Measurements from ENCODE around the gene HOXA11.

HOXA11 gene

GRCh38 chr7:27185013-27185853 is at the start of gene HOXA11:
Gene HOXA11, minus strand, starts transcription at chr7:27185232. Its CDS starts 88 bp downstream, at chr7:27185144.
- DNase-seq, result no peak

- DNase-seq, result no peak
These were observed 44.4 kb upstream of the HOXA11 start for GRCh38 chr7:27229448-27229847.

- no peak for DNase-seq
These were observed 40.2 kb upstream of the HOXA11 start for GRCh38 chr7:27224983-27225934.

GRCh38 chr7:27223941-27224575 is 39.0 kb upstream of the HOXA11 start:
- DNase-seq, result no peak

GRCh38 chr7:27221201-27221797 is 36.3 kb upstream of the HOXA11 start:
- DNase-seq, result no peak

- DNase-seq, result no peak
These were observed 35.5 kb upstream of the HOXA11 start for GRCh38 chr7:27220440-27220955.

GRCh38 chr7:27219821-27220220 is 34.8 kb upstream of the HOXA11 start:
- DNase-seq, result no peak

GRCh38 chr7:27217951-27218350 is 32.9 kb upstream of the HOXA11 start:
- DNase-seq, result no peak

- DNase-seq, result no peak
These were observed 30.3 kb upstream of the HOXA11 start for GRCh38 chr7:27215356-27215755.

- no peak for DNase-seq
These were observed 29.4 kb upstream of the HOXA11 start for GRCh38 chr7:27214239-27214950.

GRCh38 chr7:27213433-27214238 is 28.6 kb upstream of the HOXA11 start:
- DNase-seq, result no peak

- DNase-seq, result no peak
These were observed 27.7 kb upstream of the HOXA11 start for GRCh38 chr7:27212497-27213432.

- no peak for DNase-seq
These were observed 26.8 kb upstream of the HOXA11 start for GRCh38 chr7:27211764-27212204.

GRCh38 chr7:27211084-27211446 is 26.0 kb upstream of the HOXA11 start:
- DNase-seq, result no peak

GRCh38 chr7:27210441-27211083 is 25.5 kb upstream of the HOXA11 start:
- peak; percentile 41 for DNase-seq

GRCh38 chr7:27209933-27210440 is 25.0 kb upstream of the HOXA11 start:
- DNase-seq, result no peak

GRCh38 chr7:27208998-27209397 is 24.0 kb upstream of the HOXA11 start:
- no peak for DNase-seq

GRCh38 chr7:27207348-27207985 is 22.4 kb upstream of the HOXA11 start:
- no peak for DNase-seq
